Effector memory CD8-positive, alpha-beta T cell (primary cell): ENCODE data around the gene KCNJ6.
"Not testable (repeated sequence)": the region's sequence is repeated elsewhere in the genome, so short reads cannot be mapped to it uniquely, and the experiment has no call there.

ENCODE experiments used
- ATAC-seq: fragments of 150-1000 bp; cut with Tn5 transposase; replicated peaks from 2 replicates; pipeline ENCODE4 v1.10.0; 2021; ENCODE audit warnings: mild to moderate bottlenecking, moderate library complexity
- DNase-seq, 3 experiments: peaks; one replicate each; pipeline ENCODE4 v3.0.0; 2021
- H3K27ac Mint-ChIP-seq, 2 donors: one replicate each; pipeline ENCODE4 v1.8.0; 2022; ENCODE audit warnings: mild to moderate bottlenecking in 2 of 2, mixed read lengths in 2 of 2, moderate library complexity in 2 of 2
- H3K27me3 Mint-ChIP-seq, 2 donors: one replicate each; pipeline ENCODE4 v1.8.0; 2022; ENCODE audit warnings: mixed read lengths in 2 of 2
- H3K36me3 Mint-ChIP-seq: one replicate; pipeline ENCODE4 v1.8.0; 2022; ENCODE audit warnings: mild to moderate bottlenecking, moderate library complexity, mixed read lengths; ENCODE audit not compliant: insufficient read depth
- H3K4me1 Mint-ChIP-seq, 2 donors: one replicate each; pipeline ENCODE4 v1.8.0; 2022; ENCODE audit warnings: low read depth in 2 of 2, mixed read lengths in 2 of 2
- H3K4me3 Mint-ChIP-seq, 2 donors: one replicate each; pipeline ENCODE4 v1.8.0; 2022; ENCODE audit warnings: mild to moderate bottlenecking in 2 of 2, mixed read lengths in 2 of 2, moderate library complexity in 2 of 2
- H3K9me3 Mint-ChIP-seq, 2 donors: one replicate each; pipeline ENCODE4 v1.8.0; 2022; ENCODE audit warnings: mixed read lengths in 2 of 2

Gene KCNJ6

GRCh38 chr21:37921091-37921490 is 4.8 kb upstream of the KCNJ6 start:
- ATAC-seq (no peak), DNase-seq (no peak)
- H3K9me3 Mint-ChIP-seq = peaks cover 0 to 1% of the 10 kb centered on the region in 2 donors
- H3K36me3 Mint-ChIP-seq = no peaks in the 10 kb centered on the region
- H3K27ac Mint-ChIP-seq = no peak overlapping the region
- no peaks in the 10 kb centered on the region for H3K4me1 Mint-ChIP-seq
- no peak overlapping the region for H3K4me3 Mint-ChIP-seq
- peaks cover 34 to 63% of the 10 kb centered on the region in 2 donors for H3K27me3 Mint-ChIP-seq

GRCh38 chr21:37920302-37920701 is 4.0 kb upstream of the KCNJ6 start:
- H3K4me3 Mint-ChIP-seq, H3K36me3 Mint-ChIP-seq, DNase-seq, H3K27ac Mint-ChIP-seq, ATAC-seq, H3K4me1 Mint-ChIP-seq, H3K9me3 Mint-ChIP-seq: not testable (repeated sequence)
- H3K27me3 Mint-ChIP-seq = peaks cover 42 to 71% of the 10 kb centered on the region in 2 donors

- Mint-ChIP-seq H3K36me3 (no peaks in the 10 kb centered on the region), H3K9me3 (peaks cover 0 to 2% of the 10 kb centered on the region in 2 donors), H3K27ac (no peak overlapping the region), H3K4me1 (peaks cover 0 to 3% of the 10 kb centered on the region in 2 donors), H3K4me3 (no peak overlapping the region), H3K27me3 (peaks cover 58 to 92% of the 10 kb centered on the region in 2 donors)
- ATAC-seq = no peak
- no peak for DNase-seq
Measured at GRCh38 chr21:37917612-37918011, 1.4 kb upstream of the KCNJ6 start.

GRCh38 chr21:37915941-37916309 is 332 bp downstream of the KCNJ6 start:
- Mint-ChIP-seq H3K27ac (no peak overlapping the region), H3K4me1 (peaks cover 0 to 3% of the 10 kb centered on the region in 2 donors), H3K27me3 (peaks cover 56 to 94% of the 10 kb centered on the region in 2 donors), H3K9me3 (peaks cover 0 to 2% of the 10 kb centered on the region in 2 donors), H3K4me3 (no peak overlapping the region), H3K36me3 (peaks cover 3% of the 10 kb centered on the region)
- DNase-seq (no peak), ATAC-seq (no peak)

DNA sequence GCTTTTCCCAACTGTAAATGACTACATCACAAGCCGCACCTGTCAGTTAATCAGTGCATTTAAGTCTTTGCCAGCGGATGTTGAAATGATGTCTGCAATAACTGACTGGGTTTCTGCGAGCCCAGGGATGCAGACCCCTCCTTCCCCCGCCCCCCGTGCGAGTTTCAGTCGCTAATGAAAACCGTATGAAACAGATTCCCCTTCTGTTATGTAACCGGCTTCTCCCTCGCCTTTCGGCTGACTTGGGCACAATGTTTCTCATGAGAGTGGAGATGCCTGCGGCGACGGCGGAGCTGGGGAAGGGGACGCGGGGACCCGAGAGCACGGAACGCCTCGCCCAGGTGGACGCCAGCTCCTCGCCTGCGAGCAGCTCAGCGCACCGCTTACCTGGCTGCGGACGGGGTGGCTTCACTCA is 753 bp downstream of the KCNJ6 start:
- no peak for ATAC-seq
- DNase-seq = no peak
- Mint-ChIP-seq H3K27me3 (peaks cover 54 to 92% of the 10 kb centered on the region in 2 donors), H3K4me1 (peaks cover 0 to 3% of the 10 kb centered on the region in 2 donors), H3K27ac (no peak overlapping the region), H3K4me3 (no peak overlapping the region), H3K9me3 (peaks cover 0 to 2% of the 10 kb centered on the region in 2 donors), H3K36me3 (peaks cover 3% of the 10 kb centered on the region)

GRCh38 chr21:37912616-37913015 is 3.6 kb downstream of the KCNJ6 start:
- no peak for DNase-seq
- Mint-ChIP-seq H3K27me3 (peaks cover 36 to 70% of the 10 kb centered on the region in 2 donors), H3K9me3 (peaks cover 0 to 2% of the 10 kb centered on the region in 2 donors), H3K36me3 (peaks cover 3% of the 10 kb centered on the region), H3K4me1 (peaks cover 0 to 3% of the 10 kb centered on the region in 2 donors), H3K27ac (no peak overlapping the region), H3K4me3 (no peak overlapping the region)
- no peak for ATAC-seq

DNA sequence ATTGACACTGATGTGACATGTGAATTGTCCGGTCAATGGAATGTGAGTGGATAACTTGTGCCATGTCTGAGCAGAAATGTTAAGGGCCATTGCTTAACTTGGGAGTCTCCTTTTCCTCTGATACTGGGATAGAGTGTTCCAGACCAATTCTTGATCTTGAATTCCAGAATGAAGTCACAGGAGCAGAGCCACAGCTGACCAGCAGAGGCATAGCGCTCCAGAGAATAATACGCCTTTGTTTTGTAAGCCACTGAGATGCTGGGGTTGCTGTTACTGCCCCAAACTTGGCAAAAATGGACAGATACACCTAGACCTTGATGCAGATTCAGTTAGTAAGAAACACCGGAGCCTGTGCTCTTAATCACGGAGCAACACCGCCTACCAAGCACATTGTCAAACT is 6.3 kb downstream of the KCNJ6 start:
- peaks cover 0 to 2% of the 10 kb centered on the region in 2 donors for H3K9me3 Mint-ChIP-seq
- H3K4me3 Mint-ChIP-seq = no peak overlapping the region
- no peaks in the 10 kb centered on the region for H3K4me1 Mint-ChIP-seq
- ATAC-seq = no peak
- H3K27ac Mint-ChIP-seq = no peak overlapping the region
- H3K27me3 Mint-ChIP-seq = peaks cover 16 to 58% of the 10 kb centered on the region in 2 donors
- DNase-seq = no peak
- peaks cover 3% of the 10 kb centered on the region for H3K36me3 Mint-ChIP-seq

DNA sequence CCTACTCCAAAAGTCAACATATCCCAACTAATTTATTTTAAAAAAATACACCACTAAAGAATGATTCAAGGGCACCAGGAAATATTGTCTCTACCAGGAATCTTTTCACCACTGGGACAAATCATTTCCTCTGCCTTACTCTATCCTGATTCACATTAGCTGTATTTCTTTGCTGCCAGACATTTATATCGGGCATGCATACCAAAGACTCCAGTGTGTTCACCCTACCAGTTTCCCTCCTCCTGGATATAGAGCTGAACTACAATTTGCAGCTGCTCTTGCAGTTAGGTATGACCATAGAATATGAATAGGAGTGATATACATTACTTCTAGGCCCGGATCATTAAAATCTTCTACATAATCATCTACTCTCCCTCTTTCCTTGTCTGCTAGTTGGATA is 7.6 kb downstream of the KCNJ6 start:
- Mint-ChIP-seq H3K36me3 (peaks cover 3% of the 10 kb centered on the region), H3K27me3 (peaks cover 6 to 51% of the 10 kb centered on the region in 2 donors), H3K4me1 (no peaks in the 10 kb centered on the region), H3K4me3 (no peak overlapping the region), H3K9me3 (no peaks in the 10 kb centered on the region), H3K27ac (no peak overlapping the region)
- DNase-seq = no peak
- no peak for ATAC-seq

- Mint-ChIP-seq H3K4me1 (no peaks in the 10 kb centered on the region), H3K27me3 (peaks cover 4 to 42% of the 10 kb centered on the region in 2 donors), H3K36me3 (peaks cover 3% of the 10 kb centered on the region), H3K9me3 (no peaks in the 10 kb centered on the region), H3K27ac (no peak overlapping the region), H3K4me3 (no peak overlapping the region)
- DNase-seq = no peak
- no peak for ATAC-seq
Measured at GRCh38 chr21:37907076-37907475, 9.2 kb downstream of the KCNJ6 start.

GRCh38 chr21:37905291-37905690 is 11.0 kb downstream of the KCNJ6 start:
- Mint-ChIP-seq H3K4me1 (no peaks in the 10 kb centered on the region), H3K9me3 (no peaks in the 10 kb centered on the region)
- no peak for DNase-seq

DNA sequence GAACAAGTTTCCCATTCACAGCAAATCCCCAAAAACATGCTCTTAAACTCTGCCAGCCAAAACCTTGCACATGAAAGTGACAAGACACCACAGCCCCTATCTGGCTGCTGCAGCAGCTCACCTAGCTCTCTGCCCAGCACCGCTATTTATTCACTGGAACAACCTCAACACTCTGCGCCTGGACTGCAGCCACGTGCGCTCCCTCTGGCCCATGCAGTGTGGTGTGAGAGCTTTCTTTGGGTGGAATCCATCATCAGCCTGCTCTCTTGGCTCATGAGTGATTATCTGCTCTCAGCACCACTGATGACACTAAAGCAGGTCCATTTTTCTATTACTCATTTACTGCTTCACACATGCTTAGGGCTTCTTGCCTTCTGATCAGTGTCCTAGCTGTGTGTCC is 11.4 kb downstream of the KCNJ6 start:
- H3K4me3 Mint-ChIP-seq = no peak overlapping the region
- no peak overlapping the region for H3K27ac Mint-ChIP-seq
- H3K36me3 Mint-ChIP-seq = no peaks in the 10 kb centered on the region
- DNase-seq = no peak
- no peaks in the 10 kb centered on the region for H3K4me1 Mint-ChIP-seq
- H3K27me3 Mint-ChIP-seq = peaks cover 10 to 31% of the 10 kb centered on the region in 2 donors
- no peaks in the 10 kb centered on the region for H3K9me3 Mint-ChIP-seq
- no peak for ATAC-seq

More at GRCh38 chr21:37905291-37905690, 11.0 kb downstream of the KCNJ6 start:
- no peak for ATAC-seq
- Mint-ChIP-seq H3K4me3 (no peak overlapping the region), H3K27ac (no peak overlapping the region), H3K27me3 (peaks cover 7 to 31% of the 10 kb centered on the region in 2 donors), H3K36me3 (no peaks in the 10 kb centered on the region)

DNA sequence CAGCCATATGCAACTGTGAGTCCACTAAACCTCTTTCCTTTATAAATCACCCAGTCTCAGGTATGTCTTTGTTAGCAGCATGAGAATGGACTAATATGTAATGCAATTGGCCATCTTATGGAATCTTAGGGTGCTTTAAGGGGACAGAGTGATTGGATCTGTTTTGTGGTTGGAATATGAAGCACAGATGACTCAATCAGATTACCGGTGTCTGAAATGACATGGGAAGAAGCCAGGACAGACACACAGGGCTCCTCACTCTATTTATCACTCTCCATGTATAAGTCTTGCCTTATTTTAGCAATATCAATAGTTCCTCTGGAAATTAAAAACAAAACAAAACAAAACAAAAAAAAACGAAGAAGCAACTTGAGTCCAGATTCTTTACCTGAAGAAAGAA is 12.9 kb downstream of the KCNJ6 start:
- H3K4me3 Mint-ChIP-seq = no peak overlapping the region
- no peak overlapping the region for H3K27ac Mint-ChIP-seq
- ATAC-seq (no peak), DNase-seq (no peak)
- no peaks in the 10 kb centered on the region for H3K36me3 Mint-ChIP-seq
- H3K9me3 Mint-ChIP-seq = no peaks in the 10 kb centered on the region
- no peaks in the 10 kb centered on the region for H3K4me1 Mint-ChIP-seq
- H3K27me3 Mint-ChIP-seq = peaks cover 10 to 25% of the 10 kb centered on the region in 2 donors

DNA sequence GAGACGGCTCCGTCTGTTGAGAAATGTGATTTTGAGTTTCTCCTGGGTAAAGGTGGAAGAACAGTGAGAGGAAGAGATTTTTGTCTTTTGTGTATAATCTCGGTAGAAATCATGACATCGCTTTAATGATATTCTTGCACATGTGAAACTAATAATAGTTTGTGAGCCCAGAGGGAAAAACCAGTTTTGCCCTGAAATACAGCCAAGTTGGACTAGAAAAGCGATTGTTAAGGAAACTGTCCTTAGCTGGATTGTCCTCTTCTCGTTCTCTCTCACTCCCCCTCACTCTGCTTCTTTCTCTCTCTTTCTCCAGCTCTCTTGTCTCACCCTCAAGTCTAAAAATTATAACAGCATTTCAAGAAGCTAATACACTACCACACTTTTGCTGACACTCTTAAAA is 17.1 kb downstream of the KCNJ6 start:
- Mint-ChIP-seq H3K27me3 (peaks cover 16 to 34% of the 10 kb centered on the region in 2 donors), H3K4me1 (no peaks in the 10 kb centered on the region), H3K4me3 (no peak overlapping the region), H3K36me3 (peaks cover 2% of the 10 kb centered on the region), H3K9me3 (no peaks in the 10 kb centered on the region), H3K27ac (no peak overlapping the region)
- DNase-seq = no peak
- no peak for ATAC-seq

- ATAC-seq = no peak
- Mint-ChIP-seq H3K27me3 (peaks cover 12 to 27% of the 10 kb centered on the region in 2 donors), H3K36me3 (peaks cover 2% of the 10 kb centered on the region), H3K9me3 (no peaks in the 10 kb centered on the region), H3K4me3 (no peak overlapping the region), H3K27ac (no peak overlapping the region), H3K4me1 (no peaks in the 10 kb centered on the region)
- no peak for DNase-seq
Measured at GRCh38 chr21:37896788-37897187, 19.5 kb downstream of the KCNJ6 start.

DNA sequence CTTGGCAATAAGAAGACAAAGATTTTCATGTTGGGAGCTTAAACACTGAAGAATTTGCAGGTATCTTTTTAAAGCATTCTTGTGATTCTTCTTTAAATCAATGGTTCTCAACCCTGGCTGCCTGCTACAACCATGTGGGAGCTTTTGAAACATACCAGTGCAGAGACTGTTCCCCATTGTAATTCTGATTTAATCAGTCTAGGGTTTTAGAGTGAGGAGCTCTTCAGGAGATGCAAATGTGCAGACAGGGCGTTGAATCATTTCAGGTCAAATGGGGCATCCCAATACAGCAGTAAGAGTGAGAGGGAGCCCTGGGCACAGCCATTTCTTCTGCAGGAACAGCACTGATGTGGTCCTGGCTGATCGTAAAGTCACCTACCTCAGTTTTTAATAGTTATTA is 24.3 kb downstream of the KCNJ6 start:
- DNase-seq (no peak), ATAC-seq (no peak)
- no peak overlapping the region for H3K4me3 Mint-ChIP-seq
- H3K4me1 Mint-ChIP-seq = no peaks in the 10 kb centered on the region
- H3K36me3 Mint-ChIP-seq = no peaks in the 10 kb centered on the region
- H3K27ac Mint-ChIP-seq = no peak overlapping the region
- peaks cover 17 to 47% of the 10 kb centered on the region in 2 donors for H3K27me3 Mint-ChIP-seq
- H3K9me3 Mint-ChIP-seq = no peaks in the 10 kb centered on the region
